Thoracic aorta (tissue), 2 donors: Measurements from ENCODE around the gene CD80. TPM values are rescaled to one million over a fixed set of nuclear protein-coding genes. Genes with fewer than 3 reads are reported as not detected.

Source experiments
- ATAC-seq: fragments of 150-250 bp; one replicate; pipeline ENCODE4 v1.8.0; 2017; ENCODE audit warnings: low read depth; ENCODE audit not compliant: insufficient number of reproducible peaks, low FRiP score
- DNase-seq: peaks from one replicate; pipeline ENCODE4 v3.0.0-alpha.2; 2020; ENCODE audit warnings: low spot score
- H3K27ac ChIP-seq, 2 donors: fragments of 200-600 bp; sonication (generic); 1 replicate in 1 of 2; 2 replicates in 1 of 2; pipeline ENCODE4 v1.5.1; 2016; ENCODE audit warnings: mild to moderate bottlenecking in 2 of 2, moderate library complexity in 2 of 2
- H3K27me3 ChIP-seq: fragments of 200-600 bp; sonication (generic); replicated peaks from 2 replicates; pipeline ENCODE4 v1.6.0; 2016; ENCODE audit warnings: mild to moderate bottlenecking; ENCODE audit not compliant: insufficient read depth
- H3K36me3 ChIP-seq: fragments of 200-600 bp; sonication (generic); one replicate; pipeline ENCODE4 v1.5.1; 2016
- H3K4me1 ChIP-seq, 2 donors: fragments of 200-600 bp; sonication (generic); 1 replicate in 1 of 2; 2 replicates in 1 of 2; pipeline versions ENCODE4 v1.5.1 to v1.6.0; 2016; ENCODE audit warnings: low read depth in 2 of 2, mild to moderate bottlenecking in 1 of 2; ENCODE audit not compliant: control insufficient read depth in 1 of 2
- H3K4me3 ChIP-seq: fragments of 200-600 bp; sonication (generic); 2 replicates; pipeline ENCODE4 v1.5.1; 2016; ENCODE audit warnings: mild to moderate bottlenecking
- H3K9me3 ChIP-seq: fragments of 200-600 bp; sonication (generic); 2 replicates; pipeline ENCODE4 v1.5.1; 2016
- CTCF ChIP-seq: fragments of 200-600 bp; sonication (generic); IDR thresholded peaks from one replicate; pipeline ENCODE4 v1.5.1; 2019; ENCODE audit warnings: antibody characterized with exemption
- total RNA-seq, 2 donors: library from RNA; depleted of rRNA; stranded (reverse); fragments of >200 nt; gene quantifications; one replicate each; pipeline versions ENCODE4 v1.1.0 to v1.2.3, GENCODE V29; 2016

The CD80 gene
- total RNA-seq, 2 donors from 2014 or later, result 0.14 TPM; not detected in 1

GRCh38 chr3:119536757-119537156 lies 22.7 kb downstream of the CD80 start:
- H3K4me3 ChIP-seq, result no peak overlapping the region
- no peaks in the 10 kb centered on the region for H3K36me3 ChIP-seq

GRCh38 chr3:119534296-119534695 lies 25.1 kb downstream of the CD80 start:
- Histone ChIP-seq H3K4me1 (no peaks in the 10 kb centered on the region), H3K36me3 (no peaks in the 10 kb centered on the region), H3K4me3 (no peak overlapping the region), H3K27me3 (no peaks in the 10 kb centered on the region), H3K27ac (no peak overlapping the region), H3K9me3 (no peaks in the 10 kb centered on the region)
- DNase-seq (no peak), ATAC-seq (no peak)
- TF ChIP-seq CTCF, result no peak

More at GRCh38 chr3:119536757-119537156, 22.7 kb downstream of the CD80 start:
- Histone ChIP-seq H3K4me1 (no peaks in the 10 kb centered on the region), H3K9me3 (no peaks in the 10 kb centered on the region), H3K27ac (no peak overlapping the region), H3K27me3 (no peaks in the 10 kb centered on the region)
- ATAC-seq, result no peak
- no peak for TF ChIP-seq CTCF
- DNase-seq, result no peak

GRCh38 chr3:119531151-119531550 lies 28.3 kb downstream of the CD80 start:
- TF ChIP-seq CTCF, result no peak
- ATAC-seq (no peak), DNase-seq (no peak)
- Histone ChIP-seq H3K4me3 (no peak overlapping the region), H3K27ac (no peak overlapping the region), H3K27me3 (no peaks in the 10 kb centered on the region), H3K4me1 (no peaks in the 10 kb centered on the region), H3K9me3 (no peaks in the 10 kb centered on the region), H3K36me3 (no peaks in the 10 kb centered on the region)

- Histone ChIP-seq H3K36me3 (no peaks in the 10 kb centered on the region), H3K4me1 (no peaks in the 10 kb centered on the region), H3K9me3 (no peaks in the 10 kb centered on the region), H3K27me3 (no peaks in the 10 kb centered on the region), H3K4me3 (no peak overlapping the region), H3K27ac (no peak overlapping the region)
- no peak for TF ChIP-seq CTCF
- no peak for DNase-seq
- no peak for ATAC-seq
These were observed 29.0 kb downstream of the CD80 start for GRCh38 chr3:119530456-119530855.

GRCh38 chr3:119529883-119530282 lies 29.5 kb downstream of the CD80 start:
- TF ChIP-seq CTCF, result no peak
- ATAC-seq, result no peak
- Histone ChIP-seq H3K9me3 (no peaks in the 10 kb centered on the region), H3K27ac (no peak overlapping the region), H3K4me3 (no peak overlapping the region), H3K27me3 (no peaks in the 10 kb centered on the region), H3K36me3 (no peaks in the 10 kb centered on the region), H3K4me1 (no peaks in the 10 kb centered on the region)
- no peak for DNase-seq
